ENCODE measurements around the gene CPE. TPM values are rescaled to one million over a fixed set of nuclear protein-coding genes. Genes with fewer than 3 reads are reported as not detected.

CPE gene
- total and polyA plus RNA-seq, 2 of the 4 experiments (the other 2 are of a cell fraction) = 3.6 to 13.5 TPM

- Histone ChIP-seq H3K4me3 (ENCODE audit: insufficient read depth, low read depth, low read length) (no peak overlapping the region), H3K4me2 (ENCODE audit: low read depth, low read length) (no peak overlapping the region), H3K9ac (ENCODE audit: low read depth, low read length) (no peak overlapping the region), H2BK5ac (ENCODE audit: low read depth, low read length, poor library complexity, severe bottlenecking) (no peak overlapping the region), H3K14ac (replicated peaks; ENCODE audit: low read depth, low read length) (no peak overlapping the region), H3K27ac (ENCODE audit: insufficient read depth, low read length) (no peak overlapping the region), H3K23ac (ENCODE audit: low read depth, low read length) (no peak overlapping the region), H3K9me1 (ENCODE audit: insufficient read depth, low read length) (0 out of 2 replicates have a peak, but pooled peaks cover 4% of the 10 kb centered on the region), H2BK15ac (ENCODE audit: low read depth, low read length) (no peak overlapping the region), H2BK20ac (ENCODE audit: low read depth, low read length) (no peak overlapping the region), H3K27me3 (ENCODE audit: control insufficient read depth, insufficient read depth, low read length) (no peaks in the 10 kb centered on the region), H4K20me1 (ENCODE audit: insufficient read depth, low read length) (no peaks in the 10 kb centered on the region), H3K79me1 (ENCODE audit: low read depth in 1 of 2, low read length in 2 of 2) (peaks cover 10 to 26% of the 10 kb centered on the region in 2 experiments), H2BK120ac (ENCODE audit: low read depth, low read length) (no peak overlapping the region), H3K9me3 (ENCODE audit: control insufficient read depth, insufficient read depth, low read length) (no peaks in the 10 kb centered on the region), H2AFZ (replicated peaks; ENCODE audit: low read length, poor library complexity) (no peak overlapping the region), H3K18ac (ENCODE audit: low read depth, low read length) (no peak overlapping the region), H3K36me3 (ENCODE audit: control insufficient read depth, insufficient read depth, low read length) (no peaks in the 10 kb centered on the region), H3K56ac (ENCODE audit: extremely low read depth, insufficient read depth, low read length) (no peak overlapping the region), H4K5ac (ENCODE audit: low read depth, low read length) (no peak overlapping the region), H2AK5ac (ENCODE audit: low read depth, low read length) (no peak overlapping the region), H4K91ac (ENCODE audit: insufficient read depth, low read depth, low read length) (no peak overlapping the region), H3K4ac (ENCODE audit: low read depth, low read length) (no peak overlapping the region), H3K4me1 (ENCODE audit: control insufficient read depth, insufficient read depth, low read length) (peaks cover 3% of the 10 kb centered on the region; the same call in 1 of the 2 replicates), H4K8ac (ENCODE audit: low read depth in 2 of 2, low read length in 2 of 2) (no peak overlapping the region), H2AK9ac (replicated peaks; ENCODE audit: low read depth, low read length, poor library complexity) (no peak overlapping the region)
- ChIA-PET CTCF (no interaction called here), POLR2A (ENCODE audit: unreplicated experiment) (no interaction called here)
- no peak for ATAC-seq (ENCODE audit: low read depth)
- no peak for DNase-seq
- no peak for TF ChIP-seq CTCF (conservative IDR thresholded peaks at IDR 0.05; ENCODE audit: low read depth, low read length)
- no peak for TF ChIP-seq RCOR1 (IDR thresholded peaks at IDR 0.05; ENCODE audit: insufficient replicate concordance, low read length)
- no peak for TF ChIP-seq USF2 (IDR thresholded peaks at IDR 0.05; ENCODE audit: low read depth, low read length)
- TF ChIP-seq MXI1 (IDR thresholded peaks at IDR 0.05; ENCODE audit: borderline replicate concordance, low read depth, low read length) = no peak
- TF ChIP-seq POLR2A (IDR thresholded peaks at IDR 0.05; ENCODE audit: low read depth, low read length) = no peak
- TF ChIP-seq MAFK (IDR thresholded peaks at IDR 0.05; ENCODE audit: low read depth, low read length) = no peak
- 100% methylated on average over 1 of the region's 2 CpGs; no CpG with 5 or more reads in 1 of the 2 experiments for WGBS, 2 experiments (ENCODE audit: extremely low coverage in 2 of 2, insufficient read length in 1 of 2)
- dilution Hi-C loops (cut with HindIII; ENCODE audit: low sequenced_read_pairs, unreplicated experiment) = no loop called here
- in situ Hi-C loops (cut with MboI; ENCODE audit: low sequenced_read_pairs) = loop anchor here (25.0 kb wide), 1 partner anchor 118 kb away; the partner anchor contains the start of gene KLHL2
- intact Hi-C loops (cut with micrococcal nuclease) = no loop called here
- BruUV-seq (replicated peaks) = no TSS peak
Observed at GRCh38 chr4:165330071-165330470, 48.7 kb upstream of the CPE start.
